GM23338 (cell line): ENCODE measurements around the gene TMX3. TPM values are rescaled to one million over a fixed set of nuclear protein-coding genes. Genes with fewer than 3 reads are reported as not detected.

Experiments used
- ATAC-seq: fragments of 200-7000 bp; cut with Tn5 transposase; 3 replicates; pipeline ENCODE4 v1.9.1; 2020
- DNase-seq: peaks from one replicate; pipeline ENCODE4 v3.0.0-alpha.2; 2015; ENCODE audit warnings: low spot score
- H2AFZ ChIP-seq: fragments of 200-600 bp; sonication (generic); 2 replicates; pipeline ENCODE4 v1.8.0; 2016; ENCODE audit warnings: antibody characterized with exemption, mild to moderate bottlenecking, moderate library complexity
- H3F3A ChIP-seq: fragments of 200-600 bp; sonication (generic); replicated peaks from 2 replicates; pipeline ENCODE4 v1.8.0; 2017; ENCODE audit warnings: antibody characterized with exemption, mixed run types, low read depth
- H3K27ac ChIP-seq: fragments of 200-600 bp; sonication (generic); 2 replicates; pipeline ENCODE4 v1.6.1; 2016; ENCODE audit warnings: low read depth
- H3K27me3 ChIP-seq: fragments of 200-600 bp; sonication (generic); 2 replicates; pipeline ENCODE4 v1.8.0; 2016; ENCODE audit warnings: mild to moderate bottlenecking, mixed run types, moderate library complexity; ENCODE audit not compliant: insufficient read depth
- H3K36me3 ChIP-seq: fragments of 200-600 bp; sonication (generic); 2 replicates; pipeline ENCODE4 v1.8.0; 2016; ENCODE audit warnings: mild to moderate bottlenecking; ENCODE audit not compliant: insufficient read depth
- H3K4me1 ChIP-seq: fragments of 200-600 bp; sonication (generic); 2 replicates; pipeline ENCODE4 v1.8.0; 2016; ENCODE audit warnings: mild to moderate bottlenecking, moderate library complexity; ENCODE audit not compliant: insufficient read depth
- H3K4me2 ChIP-seq: fragments of 200-600 bp; sonication (generic); 2 replicates; pipeline ENCODE4 v1.7.1; 2017; ENCODE audit warnings: mixed run types
- H3K4me3 ChIP-seq: fragments of 200-600 bp; sonication (generic); 2 replicates; pipeline ENCODE4 v1.6.1; 2016; ENCODE audit warnings: mixed run types
- H3K79me2 ChIP-seq: fragments of 200-600 bp; sonication (generic); replicated peaks from 2 replicates; pipeline ENCODE4 v1.8.0; 2017; ENCODE audit warnings: mild to moderate bottlenecking; ENCODE audit not compliant: insufficient read depth
- H3K9me2 ChIP-seq: fragments of 200-600 bp; sonication (generic); 2 replicates; pipeline ENCODE4 v1.8.0; 2017; ENCODE audit not compliant: insufficient read depth
- H4K20me1 ChIP-seq: fragments of 200-600 bp; sonication (generic); replicated peaks from 2 replicates; pipeline ENCODE4 v1.8.0; 2017; ENCODE audit warnings: mild to moderate bottlenecking; ENCODE audit not compliant: insufficient read depth
- H3K27ac Mint-ChIP-seq: 2 replicates; pipeline ENCODE4 v1.8.0; 2020; ENCODE audit warnings: inconsistent platforms, mild to moderate bottlenecking, moderate library complexity, mixed read lengths
- H3K27me3 Mint-ChIP-seq: 3 replicates; pipeline ENCODE4 v1.8.0; 2022; ENCODE audit warnings: low read depth, mild to moderate bottlenecking, moderate library complexity, mixed read lengths, inconsistent platforms; ENCODE audit not compliant: insufficient read depth, poor library complexity
- H3K36me3 Mint-ChIP-seq: 3 replicates; pipeline ENCODE4 v1.8.0; 2021; ENCODE audit warnings: low read depth, mild to moderate bottlenecking, inconsistent platforms, moderate library complexity, mixed read lengths
- H3K4me1 Mint-ChIP-seq: 3 replicates; pipeline ENCODE4 v1.8.0; 2020; ENCODE audit warnings: mild to moderate bottlenecking, inconsistent platforms, mixed read lengths
- H3K4me3 Mint-ChIP-seq: 3 replicates; pipeline ENCODE4 v1.8.0; 2021; ENCODE audit warnings: moderate library complexity, mild to moderate bottlenecking, inconsistent platforms, mixed read lengths
- H3K9me3 Mint-ChIP-seq: 3 replicates; pipeline ENCODE4 v1.8.0; 2020; ENCODE audit warnings: moderate library complexity, mild to moderate bottlenecking, inconsistent platforms, mixed read lengths
- CREB1 ChIP-seq: fragments of 250-450 bp; sonication (Bioruptor Pico); IDR thresholded peaks from 2 replicates; pipeline ENCODE4 v1.5.0; 2020; ENCODE audit warnings: low read depth, mild to moderate bottlenecking, moderate library complexity
- ETS1 ChIP-seq: IDR thresholded peaks from 2 replicates; pipeline ENCODE4 v1.6.1; 2016; ENCODE audit warnings: antibody characterized with exemption
- EZH2phosphoT487 ChIP-seq: fragments of 200-600 bp; sonication (generic); IDR thresholded peaks from one replicate; pipeline ENCODE4 v1.8.1; 2018; ENCODE audit warnings: antibody characterized with exemption; ENCODE audit not compliant: unreplicated experiment
- JUNB ChIP-seq: IDR thresholded peaks from one replicate; pipeline ENCODE4 v1.6.1; 2016; ENCODE audit warnings: antibody characterized with exemption; ENCODE audit not compliant: unreplicated experiment
- STAT1 ChIP-seq: IDR thresholded peaks from one replicate; pipeline ENCODE4 v1.6.1; 2016; ENCODE audit warnings: antibody characterized with exemption; ENCODE audit not compliant: unreplicated experiment
- ZNF114 ChIP-seq: fragments of 250-450 bp; sonication (Bioruptor Pico); IDR thresholded peaks from 2 replicates; pipeline ENCODE4 v1.5.0; 2020; ENCODE audit warnings: mild to moderate bottlenecking, moderate library complexity
- ZNF331 ChIP-seq: fragments of 250-450 bp; sonication (Bioruptor Pico); IDR thresholded peaks from 2 replicates; pipeline ENCODE4 v1.5.0; 2020; ENCODE audit warnings: low read depth, mild to moderate bottlenecking, moderate library complexity
- ZNF462 ChIP-seq: fragments of 250-450 bp; sonication (Bioruptor Pico); IDR thresholded peaks from 2 replicates; pipeline ENCODE4 v1.5.0; 2020; ENCODE audit warnings: mild to moderate bottlenecking, moderate library complexity
- polyA plus RNA-seq: library from polyadenylated mRNA; unstranded; fragments of >200 nt; fragmentation: Nextera tagmentation; extraction: Ambion mirVana; gene quantifications from 2 replicates; pipeline ENCODE4 v1.2.1, GENCODE V29; 2016
- total RNA-seq: library from RNA; depleted of rRNA; stranded (reverse); fragments of >200 nt; shearing (Covaris generic); gene quantifications from 2 replicates; pipeline ENCODE4 v1.2.3, GENCODE V29; 2014

TMX3 gene
- total and polyA plus RNA-seq, 2 experiments from 2014 or later = 12.4 to 40.1 TPM

GRCh38 chr18:68667121-68667520, 47.8 kb downstream of the TMX3 start (continued):
- TF ChIP-seq ZNF462 (CRISPR knock-in tag) = no peak
- TF ChIP-seq CREB1 = no peak
- no peak for TF ChIP-seq ETS1

GRCh38 chr18:68666381-68666780, 48.5 kb downstream of the TMX3 start:
- H3K4me3 ChIP-seq = no peak overlapping the region
- 0 out of 3 replicates have a peak, but pooled peaks cover 2% of the 10 kb centered on the region for H3K4me1 Mint-ChIP-seq
- ATAC-seq = no peak
- TF ChIP-seq ZNF462 (CRISPR knock-in tag) = no peak
- TF ChIP-seq STAT1 = no peak
- no peak for TF ChIP-seq ZNF114 (CRISPR knock-in tag)
- TF ChIP-seq EZH2phosphoT487 = no peak
- no peak for TF ChIP-seq ZNF331 (CRISPR knock-in tag)
- TF ChIP-seq JUNB = no peak
- TF ChIP-seq ETS1 = no peak

More at GRCh38 chr18:68666381-68666780, 48.5 kb downstream of the TMX3 start:
- no peaks in the 10 kb centered on the region for H3K79me2 ChIP-seq
- Mint-ChIP-seq H3K4me3 (no peak overlapping the region), H3K27me3 (peaks cover 2% of the 10 kb centered on the region), H3K27ac (no peak overlapping the region), H3K36me3 (no peaks in the 10 kb centered on the region; the same call in 2 of the 3 replicates), H3K9me3 (no peaks in the 10 kb centered on the region)
- H3K9me2 ChIP-seq = no peaks in the 10 kb centered on the region
- no peaks in the 10 kb centered on the region for H3K36me3 ChIP-seq
- H2AFZ ChIP-seq = no peak overlapping the region
- no peak for DNase-seq
- no peaks in the 10 kb centered on the region for H3F3A ChIP-seq
- H3K4me1 ChIP-seq = no peaks in the 10 kb centered on the region
- H3K27ac ChIP-seq = no peak overlapping the region
- no peaks in the 10 kb centered on the region for H4K20me1 ChIP-seq
- H3K4me2 ChIP-seq = no peak overlapping the region
- H3K27me3 ChIP-seq = no peaks in the 10 kb centered on the region
